Progenitor cell of endocrine pancreas (in vitro differentiated cells): ENCODE data around the gene PTGES. TPM values are rescaled to one million over a fixed set of nuclear protein-coding genes. Genes with fewer than 3 reads are reported as not detected.
"Not testable (repeated sequence)": the region's sequence is repeated elsewhere in the genome, so short reads cannot be mapped to it uniquely, and the experiment has no call there.

ENCODE experiments used
- DNase-seq: peaks from one replicate; pipeline ENCODE4 v3.0.0; 2021; ENCODE audit warnings: low spot score; ENCODE audit not compliant: unreplicated experiment
- H3K27ac Mint-ChIP-seq: 2 replicates; pipeline ENCODE4 v1.8.0; 2021; ENCODE audit warnings: mild to moderate bottlenecking, moderate library complexity, mixed read lengths
- H3K27me3 Mint-ChIP-seq: 2 replicates; pipeline ENCODE4 v1.8.0; 2021; ENCODE audit warnings: mixed read lengths
- H3K36me3 Mint-ChIP-seq: 2 replicates; pipeline ENCODE4 v1.8.0; 2022; ENCODE audit warnings: mixed read lengths; ENCODE audit not compliant: insufficient read depth
- H3K4me1 Mint-ChIP-seq: 2 replicates; pipeline ENCODE4 v1.8.0; 2021; ENCODE audit warnings: low read depth, mixed read lengths
- H3K4me3 Mint-ChIP-seq: 2 replicates; pipeline ENCODE4 v1.8.0; 2021; ENCODE audit warnings: low read depth, mild to moderate bottlenecking, moderate library complexity, mixed read lengths
- H3K9me3 Mint-ChIP-seq: 2 replicates; pipeline ENCODE4 v1.8.0; 2021; ENCODE audit warnings: low read depth, mixed read lengths
- CTCF ChIP-seq: fragments of 200-600 bp; sonication (generic); IDR thresholded peaks from one replicate; pipeline ENCODE4 v1.5.0; 2021; ENCODE audit warnings: antibody characterized with exemption, mild to moderate bottlenecking; ENCODE audit not compliant: unreplicated experiment
- total RNA-seq: library from RNA; stranded (reverse); gene quantifications from 2 replicates; pipeline ENCODE4 v1.2.1, GENCODE V29; 2021

The PTGES gene
- total RNA-seq, 1 donor from 2014 or later = 0.19 TPM

- Mint-ChIP-seq H3K27me3 (peaks cover 39% of the 10 kb centered on the region), H3K9me3 (no peaks in the 10 kb centered on the region), H3K36me3 (no peaks in the 10 kb centered on the region), H3K27ac (no peak overlapping the region), H3K4me3 (no peak overlapping the region), H3K4me1 (peaks cover 4% of the 10 kb centered on the region)
- DNase-seq = no peak
- no peak for TF ChIP-seq CTCF
Measured at GRCh38 chr9:129755151-129755550, 2.3 kb upstream of the PTGES start.

GRCh38 chr9:129751841-129752801, 721 bp downstream of the PTGES start:
- no peak for DNase-seq
- no peak overlapping the region for H3K27ac Mint-ChIP-seq
- H3K4me1 Mint-ChIP-seq = peaks cover 2% of the 10 kb centered on the region
- no peak for TF ChIP-seq CTCF
- no peak overlapping the region for H3K4me3 Mint-ChIP-seq
- no peaks in the 10 kb centered on the region for H3K9me3 Mint-ChIP-seq
- H3K36me3 Mint-ChIP-seq = no peaks in the 10 kb centered on the region
- H3K27me3 Mint-ChIP-seq = peaks cover 35% of the 10 kb centered on the region

- Mint-ChIP-seq H3K9me3 (no peaks in the 10 kb centered on the region), H3K27me3 (peaks cover 26% of the 10 kb centered on the region), H3K4me3 (no peak overlapping the region), H3K36me3 (no peaks in the 10 kb centered on the region), H3K4me1 (peaks cover 2% of the 10 kb centered on the region), H3K27ac (no peak overlapping the region)
- no peak for DNase-seq
- TF ChIP-seq CTCF = no peak
Measured at GRCh38 chr9:129750013-129750638, 2.7 kb downstream of the PTGES start.

GRCh38 chr9:129749575-129749974, 3.3 kb downstream of the PTGES start:
- H3K27me3 Mint-ChIP-seq = peaks cover 24% of the 10 kb centered on the region
- no peaks in the 10 kb centered on the region for H3K36me3 Mint-ChIP-seq
- TF ChIP-seq CTCF = no peak
- H3K9me3 Mint-ChIP-seq = no peaks in the 10 kb centered on the region
- H3K27ac Mint-ChIP-seq = no peak overlapping the region
- no peak overlapping the region for H3K4me3 Mint-ChIP-seq
- H3K4me1 Mint-ChIP-seq = peaks cover 2% of the 10 kb centered on the region
- no peak for DNase-seq

GRCh38 chr9:129749052-129749451, 3.8 kb downstream of the PTGES start:
- not testable (repeated sequence) for H3K36me3 Mint-ChIP-seq, H3K9me3 Mint-ChIP-seq, H3K4me1 Mint-ChIP-seq, H3K27ac Mint-ChIP-seq, DNase-seq, H3K4me3 Mint-ChIP-seq
- H3K27me3 Mint-ChIP-seq = peaks cover 23% of the 10 kb centered on the region
